ENCODE data around the gene UBA1.

DNA sequence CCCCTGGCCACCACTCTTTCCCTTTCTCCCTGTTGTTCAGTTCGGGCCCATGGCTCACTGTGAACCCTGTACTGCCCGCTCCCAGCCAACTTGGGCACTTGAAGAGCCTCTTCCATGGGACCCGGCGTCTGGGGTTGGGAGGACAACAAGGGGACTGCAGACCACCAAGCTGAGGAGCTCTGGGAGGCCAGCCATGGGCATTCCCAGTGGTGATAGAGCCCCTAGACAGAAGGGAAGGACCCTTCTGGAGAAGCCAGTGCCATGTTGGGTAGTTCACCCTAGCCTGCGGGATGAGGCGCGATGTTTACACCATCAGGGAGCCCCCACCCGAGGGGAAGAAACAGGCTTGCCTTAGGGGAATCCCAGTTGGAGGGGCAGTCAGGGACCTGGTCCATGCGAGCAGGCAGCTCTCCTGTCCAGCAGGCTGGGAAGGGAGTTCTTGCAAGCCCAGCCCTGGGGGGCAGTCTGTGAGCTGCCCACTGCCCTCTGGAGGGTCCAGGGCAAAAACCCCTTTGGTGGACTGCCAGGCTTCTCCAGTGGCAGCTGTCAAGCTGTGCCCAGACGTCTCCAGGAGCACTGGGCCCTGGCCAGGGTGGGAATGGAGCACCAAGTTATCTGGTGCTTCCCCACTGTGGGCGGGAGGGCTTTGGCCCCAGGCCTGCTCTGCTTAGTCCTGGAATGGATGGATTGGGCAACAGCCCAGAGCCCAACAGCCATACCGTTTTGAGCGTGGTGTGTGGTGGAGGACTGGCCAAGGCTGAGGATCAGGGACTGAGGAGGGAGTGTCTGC is 23.7 kb upstream of the UBA1 start:
- TF ChIP-seq EZH2 (IDR thresholded peaks at IDR 0.05), result no peak
- TF ChIP-seq POLR2AphosphoS5 (IDR thresholded peaks at IDR 0.05; ENCODE audit: borderline replicate concordance, low read depth, low read length), result no peak
- TF ChIP-seq FOXP2 (optimal IDR thresholded peaks at IDR 0.05; ENCODE audit: control extremely low read depth, extremely low read length, insufficient read depth), result no peak

Measured in SK-N-MC (cell line).